ENCODE data around the gene HRH1. TPM values are rescaled to one million over a fixed set of nuclear protein-coding genes. Genes with fewer than 3 reads are reported as not detected.
A peak's percentile ranks its signal among the peaks of the same experiment; 100 is the strongest.

The HRH1 gene
- total RNA-seq, 4 donors from 2014 or later, result 3.7 to 15.9 (median 5.9) TPM

DNA sequence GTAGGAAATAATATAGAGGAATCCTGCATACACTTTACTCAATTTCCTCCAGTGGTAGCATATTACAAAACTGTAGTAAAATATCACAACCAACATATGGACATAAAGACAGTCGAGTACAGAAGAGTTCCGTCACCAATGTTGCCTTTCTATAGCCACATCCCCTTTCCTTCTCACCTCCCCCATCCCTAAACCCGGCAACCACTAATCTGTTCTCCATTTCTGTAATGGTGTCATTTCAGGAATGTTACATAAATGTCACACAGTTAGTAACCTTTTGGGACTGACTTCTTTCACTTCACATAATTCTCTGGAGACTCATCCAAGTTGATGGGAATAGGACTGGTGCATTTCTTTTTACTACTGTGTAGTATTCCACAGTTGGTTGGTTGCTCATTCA is 76.5 kb downstream of the HRH1 start:
- TF ChIP-seq, protein P1, sequence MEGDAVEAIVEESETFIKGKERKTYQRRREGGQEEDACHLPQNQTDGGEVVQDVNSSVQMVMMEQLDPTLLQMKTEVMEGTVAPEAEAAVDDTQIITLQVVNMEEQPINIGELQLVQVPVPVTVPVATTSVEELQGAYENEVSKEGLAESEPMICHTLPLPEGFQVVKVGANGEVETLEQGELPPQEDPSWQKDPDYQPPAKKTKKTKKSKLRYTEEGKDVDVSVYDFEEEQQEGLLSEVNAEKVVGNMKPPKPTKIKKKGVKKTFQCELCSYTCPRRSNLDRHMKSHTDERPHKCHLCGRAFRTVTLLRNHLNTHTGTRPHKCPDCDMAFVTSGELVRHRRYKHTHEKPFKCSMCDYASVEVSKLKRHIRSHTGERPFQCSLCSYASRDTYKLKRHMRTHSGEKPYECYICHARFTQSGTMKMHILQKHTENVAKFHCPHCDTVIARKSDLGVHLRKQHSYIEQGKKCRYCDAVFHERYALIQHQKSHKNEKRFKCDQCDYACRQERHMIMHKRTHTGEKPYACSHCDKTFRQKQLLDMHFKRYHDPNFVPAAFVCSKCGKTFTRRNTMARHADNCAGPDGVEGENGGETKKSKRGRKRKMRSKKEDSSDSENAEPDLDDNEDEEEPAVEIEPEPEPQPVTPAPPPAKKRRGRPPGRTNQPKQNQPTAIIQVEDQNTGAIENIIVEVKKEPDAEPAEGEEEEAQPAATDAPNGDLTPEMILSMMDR (IDR thresholded peaks at IDR 0.05), result no peak
- TF ChIP-seq POLR2A (IDR thresholded peaks at IDR 0.05; ENCODE audit: low read depth) (no peak), EP300 (IDR thresholded peaks at IDR 0.05) (no peak), POLR2AphosphoS5 (IDR thresholded peaks at IDR 0.05) (no peak)
- no peak overlapping the region for H3K4me3 ChIP-seq
- no peaks in the 10 kb centered on the region for H3K36me3 ChIP-seq
- no peak for DNase-seq (ENCODE audit: extremely low spot score)
- intact Hi-C loops (cut with DNase I), result loop anchor here (10.0 kb wide), 1 partner anchor 94 kb away; no protein-coding TSS in a partner anchor
- no peak overlapping the region for H3K27ac ChIP-seq (replicated peaks in 1 of 4)
- H3K9me3 ChIP-seq, result no peaks in the 10 kb centered on the region
- H3K4me1 ChIP-seq, result peaks cover 0 to 17% (median 3%) of the 10 kb centered on the region in 4 donors
- peaks cover 0 to 7% (median 0%) of the 10 kb centered on the region in 4 donors for H3K27me3 ChIP-seq
- WGBS, result 65% methylated on average over 3 of the region's 3 CpGs

DNA sequence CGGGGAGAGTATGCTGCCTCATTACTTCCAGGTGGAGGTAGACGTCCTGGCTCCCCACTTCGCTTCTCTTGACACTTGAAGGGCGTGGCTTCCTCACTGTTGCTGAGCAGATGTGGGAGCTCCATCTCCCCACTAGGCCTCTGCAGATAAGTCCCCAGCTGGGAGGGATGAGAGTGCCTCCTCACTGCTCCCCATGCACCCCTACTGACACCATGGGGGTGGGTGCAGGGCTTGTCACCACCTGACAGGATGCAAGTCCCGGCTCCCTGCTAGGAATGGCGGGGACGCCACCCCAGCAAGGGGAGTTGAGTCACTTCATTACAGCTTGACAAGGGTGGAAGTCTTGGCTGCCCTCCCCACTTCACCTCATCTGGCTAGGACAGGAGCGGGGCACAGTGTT is 81.1 kb downstream of the HRH1 start:
- DNase-seq (ENCODE audit: extremely low spot score), result no peak
- Histone ChIP-seq H3K4me1 (no peaks in the 10 kb centered on the region), H3K9me3 (no peaks in the 10 kb centered on the region), H3K4me3 (no peak overlapping the region), H3K27ac (replicated peaks in 1 of 4) (no peak overlapping the region), H3K27me3 (peaks cover 0 to 7% (median 0%) of the 10 kb centered on the region in 4 donors), H3K36me3 (no peaks in the 10 kb centered on the region)
- intact Hi-C loops (cut with DNase I), result loop anchor here (10.0 kb wide), 1 partner anchor 89 kb away; no protein-coding TSS in a partner anchor
- WGBS, result 77% methylated on average over 8 of the region's 8 CpGs
- no peak for TF ChIP-seq POLR2AphosphoS5 (IDR thresholded peaks at IDR 0.05)
- TF ChIP-seq EP300 (IDR thresholded peaks at IDR 0.05), result no peak
- TF ChIP-seq POLR2A (IDR thresholded peaks at IDR 0.05; ENCODE audit: low read depth), result no peak
- TF ChIP-seq, protein P1 (IDR thresholded peaks at IDR 0.05), result no peak

GRCh38 chr3:11236588-11237461 is 82.5 kb downstream of the HRH1 start:
- WGBS, result 30% methylated on average over 8 of the region's 8 CpGs
- Histone ChIP-seq H3K4me1 (no peaks in the 10 kb centered on the region), H3K9me3 (no peaks in the 10 kb centered on the region), H3K36me3 (no peaks in the 10 kb centered on the region), H3K4me3 (no peak overlapping the region), H3K27ac (replicated peaks in 1 of 4) (peak overlapping the region in 3 of 4 donors; percentile 13 to 62 (median 30)), H3K27me3 (peaks cover 0 to 7% (median 0%) of the 10 kb centered on the region in 4 donors)
- no peak for DNase-seq (ENCODE audit: extremely low spot score)
- intact Hi-C loops (cut with DNase I), result loop anchor here (10.0 kb wide), 1 partner anchor 88 kb away; no protein-coding TSS in a partner anchor
- TF ChIP-seq POLR2A (IDR thresholded peaks at IDR 0.05; ENCODE audit: low read depth), result no peak
- TF ChIP-seq, protein P1 (IDR thresholded peaks at IDR 0.05), result peak; percentile 35 to 73 (median 60)
- no peak for TF ChIP-seq POLR2AphosphoS5 (IDR thresholded peaks at IDR 0.05)
- no peak for TF ChIP-seq EP300 (IDR thresholded peaks at IDR 0.05)

DNA sequence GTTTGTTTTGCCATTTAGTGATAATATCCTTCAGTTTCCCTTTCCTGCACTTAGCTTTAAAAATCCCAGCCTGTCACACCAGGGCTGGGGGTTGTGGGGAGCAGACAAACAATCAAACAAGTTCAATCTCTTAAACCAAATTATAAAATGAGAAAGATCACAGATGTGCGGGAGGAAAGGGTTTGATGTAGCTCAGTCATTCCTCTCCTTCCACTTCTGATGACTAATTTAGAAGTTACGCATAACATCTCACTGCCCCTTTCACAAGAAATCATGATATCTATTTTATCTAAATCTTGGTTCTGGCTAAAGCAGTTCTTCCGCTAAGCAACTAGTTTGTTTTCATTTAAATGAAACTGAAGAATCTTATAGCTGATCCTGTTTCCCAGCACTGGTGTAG is 83.8 kb downstream of the HRH1 start:
- intact Hi-C loops (cut with DNase I), result loop anchor here (10.0 kb wide), 1 partner anchor 87 kb away; no protein-coding TSS in a partner anchor
- no peak for DNase-seq (ENCODE audit: extremely low spot score)
- Histone ChIP-seq H3K27me3 (peaks cover 0 to 7% (median 0%) of the 10 kb centered on the region in 4 donors), H3K27ac (replicated peaks in 1 of 4) (peak overlapping the region in 1 of 4 donors; percentile 3), H3K36me3 (no peaks in the 10 kb centered on the region), H3K9me3 (no peaks in the 10 kb centered on the region), H3K4me3 (no peak overlapping the region), H3K4me1 (no peaks in the 10 kb centered on the region)
- TF ChIP-seq EP300 (IDR thresholded peaks at IDR 0.05) (no peak), POLR2A (IDR thresholded peaks at IDR 0.05; ENCODE audit: low read depth) (no peak), POLR2AphosphoS5 (IDR thresholded peaks at IDR 0.05) (no peak)
- TF ChIP-seq, protein P1 (IDR thresholded peaks at IDR 0.05), result no peak
- 70% methylated on average over 3 of the region's 3 CpGs for WGBS

Data from esophagus muscularis mucosa (tissue), 4 donors.